NT2/D1 (cell line): ENCODE data around the gene SWSAP1.

Experiments
- SUZ12 ChIP-seq: IDR thresholded peaks from 2 replicates; pipeline ENCODE4 v1.6.1; 2011; ENCODE audit not compliant: insufficient read length, insufficient read depth; ENCODE audit errors: extremely low read depth
- YY1 ChIP-seq: IDR thresholded peaks from 2 replicates; pipeline ENCODE4 v1.6.1; 2011; ENCODE audit not compliant: insufficient read length, insufficient read depth
- ZNF274 ChIP-seq: IDR thresholded peaks from 2 replicates; pipeline ENCODE4 v1.6.1; 2011; ENCODE audit warnings: mild to moderate bottlenecking, low read depth, low read length

GRCh38 chr19:11422163-11423065 lies 47.9 kb downstream of the SWSAP1 start:
- TF ChIP-seq ZNF274 (no peak), SUZ12 (no peak), YY1 (no peak)
